AG08395 (cell line): ENCODE measurements around the gene CASP1.
"Not testable (repeated sequence)": the region's sequence is repeated elsewhere in the genome, so short reads cannot be mapped to it uniquely, and the experiment has no call there.

Source experiments
- DNase-seq: peaks from one replicate; pipeline ENCODE4 v3.0.0; 2012; ENCODE audit warnings: mixed read lengths, low spot score

The CASP1 gene

GRCh38 chr11:105045676-105046296 lies 10.8 kb upstream of the CASP1 start:
- peak; percentile 8 for DNase-seq

GRCh38 chr11:105044557-105045524 lies 9.9 kb upstream of the CASP1 start, which contains the start of gene CARD16:
TSS of gene CARD16 (minus strand) at chr11:105045335. CDS start at chr11:105045297, 38 bp downstream.
- DNase-seq, result peak; percentile 24

- DNase-seq, result no peak
Measured at GRCh38 chr11:105042178-105042577, 7.2 kb upstream of the CASP1 start.

- no peak for DNase-seq
Measured at GRCh38 chr11:105040703-105041102, 5.8 kb upstream of the CASP1 start.

GRCh38 chr11:105034388-105034787 lies 556 bp downstream of the CASP1 start:
- not testable (repeated sequence) for DNase-seq

- DNase-seq, result no peak
Measured at GRCh38 chr11:105033781-105034180, 1.2 kb downstream of the CASP1 start.

GRCh38 chr11:105033343-105033742 lies 1.6 kb downstream of the CASP1 start:
- DNase-seq, result no peak

GRCh38 chr11:105032495-105032894 lies 2.4 kb downstream of the CASP1 start:
- DNase-seq, result no peak

GRCh38 chr11:105027678-105028077 lies 7.3 kb downstream of the CASP1 start:
- DNase-seq, result no peak

GRCh38 chr11:105024394-105024793 lies 10.6 kb downstream of the CASP1 start:
- DNase-seq, result no peak

GRCh38 chr11:105023003-105023402 lies 11.9 kb downstream of the CASP1 start, which contains the start of gene CASP5:
TSS of gene CASP5 (minus strand) at chr11:105023168. CDS start at chr11:105023136, 32 bp downstream.
- no peak for DNase-seq

- DNase-seq, result no peak
Measured at GRCh38 chr11:105022527-105022926, 12.4 kb downstream of the CASP1 start.

- DNase-seq, result no peak
Measured at GRCh38 chr11:105007463-105007862, 27.5 kb downstream of the CASP1 start.

GRCh38 chr11:105005451-105005845 lies 29.5 kb downstream of the CASP1 start:
- DNase-seq, result no peak

GRCh38 chr11:105004021-105004420 lies 30.9 kb downstream of the CASP1 start:
- no peak for DNase-seq

GRCh38 chr11:105003151-105003550 lies 31.8 kb downstream of the CASP1 start:
- DNase-seq, result no peak

- DNase-seq, result no peak
Measured at GRCh38 chr11:105000797-105001196, 34.1 kb downstream of the CASP1 start.

GRCh38 chr11:105000167-105000566 lies 34.8 kb downstream of the CASP1 start:
- no peak for DNase-seq

- DNase-seq, result no peak
Measured at GRCh38 chr11:104999721-105000120, 35.2 kb downstream of the CASP1 start.

GRCh38 chr11:104997288-104997687 lies 37.7 kb downstream of the CASP1 start:
- DNase-seq, result no peak

- no peak for DNase-seq
Measured at GRCh38 chr11:104995001-104995408, 39.9 kb downstream of the CASP1 start.

- no peak for DNase-seq
Measured at GRCh38 chr11:104992781-104993180, 42.2 kb downstream of the CASP1 start.

- DNase-seq, result no peak
Measured at GRCh38 chr11:104991994-104992393, 43.0 kb downstream of the CASP1 start.
